Hematopoietic multipotent progenitor cell treated with erythropoietin and hydrocortisone succinate and interleukin-3 and kit ligand, for 6 days (in vitro differentiated cells): ENCODE results near the gene VN1R5.
"Not testable (repeated sequence)": the region's sequence is repeated elsewhere in the genome, so short reads cannot be mapped to it uniquely, and the experiment has no call there.

ENCODE experiments used
- DNase-seq: peaks from one replicate; pipeline ENCODE4 v3.0.0-alpha.2; 2015

VN1R5 gene

GRCh38 chr1:247255772-247256171, at the start of gene VN1R5:
TSS of gene VN1R5 (plus strand) at chr1:247256072.
- not testable (repeated sequence) for DNase-seq

DNA sequence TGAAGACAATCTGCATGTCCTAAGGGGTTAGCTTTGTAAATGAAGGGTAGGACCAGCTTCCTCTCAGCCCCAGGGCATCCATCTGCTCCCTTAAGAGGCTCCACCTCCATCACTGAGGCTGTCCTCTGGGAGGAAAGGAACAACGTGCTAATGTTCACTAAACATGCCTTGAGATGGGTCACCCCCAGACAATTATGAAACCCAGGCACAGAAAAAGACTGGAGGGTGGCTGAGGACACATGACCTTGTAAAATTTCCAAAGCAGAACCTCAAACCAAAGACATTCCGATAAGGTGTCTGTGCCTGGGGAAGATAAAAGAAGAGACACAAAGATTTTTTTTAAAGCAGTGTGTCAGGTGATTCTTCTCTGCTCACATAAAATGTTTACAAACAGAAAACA, 46.5 kb upstream of the VN1R5 start:
- DNase-seq = peak; percentile 33

GRCh38 chr1:247210062-247210375, 45.9 kb upstream of the VN1R5 start:
- peak; percentile 45 for DNase-seq

GRCh38 chr1:247210376-247211117, 45.3 kb upstream of the VN1R5 start:
- DNase-seq = peak; percentile 99

DNA sequence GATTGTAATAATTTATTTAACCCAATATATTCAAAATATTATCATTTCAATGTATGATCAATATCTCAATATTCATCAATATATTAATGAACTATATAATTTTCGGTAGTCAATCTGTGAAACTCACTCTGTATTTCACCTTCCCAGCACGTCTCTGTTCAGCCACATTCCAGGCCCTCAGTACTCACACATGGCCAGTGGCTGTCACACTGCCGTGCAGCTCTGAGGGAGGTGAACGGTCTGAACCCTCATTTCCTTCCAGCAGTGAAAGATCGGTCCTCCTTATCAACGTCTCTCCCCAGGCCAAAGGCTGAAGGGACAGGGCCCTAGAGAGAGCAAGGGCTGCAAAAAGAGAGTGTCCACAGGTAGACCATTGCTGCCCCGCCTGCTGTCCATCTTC, 44.5 kb upstream of the VN1R5 start:
- no peak for DNase-seq

GRCh38 chr1:247212012-247212411, 43.9 kb upstream of the VN1R5 start:
- DNase-seq = peak; percentile 34

GRCh38 chr1:247212627-247213617, 43.0 kb upstream of the VN1R5 start:
- no peak for DNase-seq

DNA sequence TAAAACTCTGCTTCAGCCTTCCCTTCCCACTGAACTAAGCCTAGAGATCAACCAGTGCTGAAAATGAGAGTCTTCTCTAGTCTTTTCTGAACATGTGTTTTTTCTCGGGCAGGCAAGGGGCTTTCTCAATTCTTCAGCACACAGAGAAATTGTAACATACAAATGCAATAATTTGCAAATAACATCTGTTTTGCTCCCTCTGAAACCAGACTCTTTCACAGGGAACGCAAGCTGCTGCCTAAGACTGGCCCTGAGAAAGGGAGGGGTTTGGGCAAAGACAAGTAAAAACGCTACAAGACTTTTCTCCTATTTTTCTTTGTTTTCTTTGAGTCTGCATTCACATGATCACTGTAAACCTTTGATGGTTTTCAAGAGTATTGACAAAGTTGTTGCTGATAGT, 39.6 kb upstream of the VN1R5 start:
- DNase-seq = no peak

DNA sequence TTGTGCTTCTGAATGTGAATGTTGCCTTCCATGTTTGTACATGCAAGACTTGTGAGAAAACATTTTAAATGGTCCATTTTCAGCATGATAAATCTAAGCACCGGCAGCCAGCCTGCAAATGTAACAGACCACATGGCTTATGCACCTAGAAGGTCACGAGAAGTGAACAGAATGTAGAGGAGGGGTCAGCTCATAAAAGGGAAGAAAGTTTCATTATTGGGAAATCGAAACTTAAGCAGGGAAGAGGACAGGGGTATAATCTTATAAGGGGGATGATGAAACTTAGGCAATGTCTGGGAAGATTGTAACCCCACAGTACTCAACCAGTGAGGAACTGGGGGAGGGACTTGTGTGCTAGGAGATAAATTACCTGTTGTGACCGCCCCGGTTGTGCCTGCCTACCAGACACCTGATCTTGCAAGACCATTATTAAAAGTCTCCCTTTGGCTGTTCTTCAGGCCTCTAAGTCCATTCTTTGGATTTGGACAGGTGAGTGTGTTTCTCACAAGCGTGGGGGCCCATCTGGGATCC, 37.7 kb upstream of the VN1R5 start:
- DNase-seq = no peak

- DNase-seq = not testable (repeated sequence)
Measured at GRCh38 chr1:247220280-247220679, 35.6 kb upstream of the VN1R5 start.

GRCh38 chr1:247222840-247223239, 33.0 kb upstream of the VN1R5 start:
- no peak for DNase-seq

DNA sequence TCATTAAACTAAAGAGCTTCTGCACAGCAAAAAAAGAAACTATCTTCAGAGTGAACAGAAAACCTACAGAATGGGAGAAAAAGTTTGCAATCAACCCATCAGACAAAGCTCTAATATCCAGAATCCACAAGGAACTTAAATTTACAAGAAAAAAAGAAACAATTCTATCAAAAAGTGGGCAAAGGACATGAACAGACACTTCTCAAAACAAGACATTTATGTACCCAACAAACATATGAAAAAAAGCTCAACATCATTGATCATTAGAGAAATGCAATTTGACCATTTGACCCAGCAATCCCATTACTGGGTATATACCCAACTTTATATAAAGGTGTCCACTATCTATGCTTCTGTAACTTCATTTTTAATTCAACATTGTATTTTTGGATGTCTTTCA, 31.1 kb upstream of the VN1R5 start:
- DNase-seq = no peak

DNA sequence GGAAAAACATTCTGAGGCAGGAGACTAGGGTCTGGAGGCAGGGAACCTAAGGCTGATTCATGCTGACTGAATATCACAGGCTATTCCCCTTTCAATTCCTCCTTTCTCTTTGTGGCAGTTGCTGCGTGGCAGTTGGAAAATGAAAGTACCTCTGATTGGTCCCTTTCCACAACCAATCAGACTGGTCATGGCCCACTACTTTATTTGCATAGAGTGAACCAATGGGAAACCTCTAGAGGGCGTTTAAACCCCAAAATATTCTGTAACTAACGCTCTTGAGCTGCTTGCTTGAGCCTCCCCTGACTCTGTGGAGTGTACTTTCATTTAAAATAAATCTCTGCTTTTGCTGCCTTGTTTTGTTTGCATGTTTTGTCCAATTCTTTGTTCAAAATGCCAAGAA, 27.7 kb upstream of the VN1R5 start:
- no peak for DNase-seq

DNA sequence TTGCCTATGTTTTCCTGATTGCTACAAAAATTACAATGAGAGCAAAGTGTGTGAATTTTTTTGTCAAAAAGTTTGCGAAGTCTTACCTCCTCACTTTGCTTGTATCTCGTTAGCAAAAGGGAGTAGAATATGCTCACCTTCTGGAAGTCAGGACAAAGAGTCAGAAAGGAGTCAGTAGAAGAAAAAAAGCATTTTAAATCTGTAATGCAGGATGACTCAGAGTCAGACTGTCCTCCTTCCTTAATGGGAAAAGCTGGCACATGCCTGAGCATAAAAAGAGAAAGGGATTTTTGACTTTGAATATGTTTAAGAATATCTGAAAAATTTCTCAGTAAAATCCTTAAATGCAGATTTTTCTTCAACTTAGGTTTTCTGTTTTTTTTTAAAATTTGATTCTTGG, 14.2 kb upstream of the VN1R5 start:
- no peak for DNase-seq

DNA sequence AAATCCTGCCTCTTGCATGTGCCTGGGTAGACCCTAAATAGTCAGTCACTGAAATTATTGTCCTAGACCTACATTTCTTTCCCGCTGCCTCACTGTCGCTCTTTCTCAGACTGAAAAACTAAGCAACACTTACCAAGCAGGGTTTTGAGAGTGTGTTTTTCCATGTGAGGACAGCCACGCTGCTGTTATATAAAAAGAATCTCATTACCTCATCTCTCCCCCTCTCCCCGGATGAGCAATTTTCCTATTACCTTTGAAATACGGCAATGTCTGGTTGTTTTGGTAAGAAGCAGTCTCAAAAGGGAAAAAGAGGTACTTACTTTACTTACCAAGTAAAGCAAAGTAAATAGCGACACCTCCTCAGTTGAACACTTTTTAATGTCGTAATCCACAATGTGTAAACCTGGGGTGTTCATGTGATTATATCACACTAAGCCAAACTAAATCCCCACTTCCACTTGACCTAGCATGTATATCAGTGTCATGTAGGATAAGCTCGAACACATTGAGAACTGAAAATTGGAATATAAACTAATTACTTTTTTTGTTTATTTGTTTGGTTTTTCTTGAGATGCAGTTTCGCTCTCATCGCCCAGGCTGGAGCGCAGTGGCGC, 12.2 kb upstream of the VN1R5 start:
- DNase-seq = no peak

DNA sequence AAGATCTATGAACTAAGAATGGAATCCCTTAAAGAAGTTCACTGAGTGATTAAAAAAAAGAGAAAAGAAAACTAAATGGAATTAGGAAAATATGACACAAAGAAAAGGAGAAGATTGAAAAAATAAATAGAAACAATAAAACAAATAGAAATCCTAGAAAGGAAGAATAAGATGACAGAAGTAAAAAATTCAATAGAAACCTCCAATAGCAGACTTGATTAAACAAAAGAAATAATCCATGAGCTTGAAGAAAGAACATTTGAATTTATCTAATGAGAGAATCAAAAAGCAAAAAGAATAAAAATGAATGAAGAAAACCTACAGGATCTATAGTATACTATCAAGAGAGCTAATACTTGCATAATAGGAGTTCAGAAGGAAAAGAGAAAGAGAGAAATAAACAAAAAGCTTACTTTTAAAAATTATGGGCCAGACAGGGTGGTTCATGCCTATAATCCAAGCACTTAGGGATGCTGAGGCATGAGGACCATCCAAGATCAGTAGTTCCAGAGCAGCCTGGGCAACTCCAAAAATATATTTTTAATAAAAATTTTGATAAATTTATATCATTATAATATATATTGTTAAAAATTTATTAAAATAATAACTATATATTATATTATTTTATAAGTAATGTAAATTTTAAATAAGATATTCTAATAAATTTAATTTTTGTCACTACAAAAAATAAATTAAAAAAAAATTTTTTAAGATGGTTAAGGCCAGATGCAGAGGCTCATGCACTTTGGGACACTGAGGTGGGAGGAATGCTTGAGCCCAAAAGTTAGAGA, 9.4 kb upstream of the VN1R5 start:
- DNase-seq = no peak

- no peak for DNase-seq
Measured at GRCh38 chr1:247247568-247247967, 8.3 kb upstream of the VN1R5 start.

GRCh38 chr1:247266053-247266452, 10.2 kb downstream of the VN1R5 start:
- no peak for DNase-seq

- no peak for DNase-seq
Measured at GRCh38 chr1:247268390-247269045, 12.6 kb downstream of the VN1R5 start.

- no peak for DNase-seq
Measured at GRCh38 chr1:247269133-247269532, 13.3 kb downstream of the VN1R5 start.

- no peak for DNase-seq
Measured at GRCh38 chr1:247270003-247270402, 14.1 kb downstream of the VN1R5 start.

- DNase-seq = no peak
Measured at GRCh38 chr1:247273013-247273412, 17.1 kb downstream of the VN1R5 start.
